GM21576 (cell line): ENCODE data around the gene SAXO2.
"Not testable (repeated sequence)": the region's sequence is repeated elsewhere in the genome, so short reads cannot be mapped to it uniquely, and the experiment has no call there.

Source experiments
- ATAC-seq: cut with Tn5 transposase; IDR thresholded peaks from one replicate; pipeline ENCODE4 v1.9.1; 2021; ENCODE audit warnings: mild to moderate bottlenecking, moderate library complexity; ENCODE audit not compliant: unreplicated experiment

Gene SAXO2, protein sequence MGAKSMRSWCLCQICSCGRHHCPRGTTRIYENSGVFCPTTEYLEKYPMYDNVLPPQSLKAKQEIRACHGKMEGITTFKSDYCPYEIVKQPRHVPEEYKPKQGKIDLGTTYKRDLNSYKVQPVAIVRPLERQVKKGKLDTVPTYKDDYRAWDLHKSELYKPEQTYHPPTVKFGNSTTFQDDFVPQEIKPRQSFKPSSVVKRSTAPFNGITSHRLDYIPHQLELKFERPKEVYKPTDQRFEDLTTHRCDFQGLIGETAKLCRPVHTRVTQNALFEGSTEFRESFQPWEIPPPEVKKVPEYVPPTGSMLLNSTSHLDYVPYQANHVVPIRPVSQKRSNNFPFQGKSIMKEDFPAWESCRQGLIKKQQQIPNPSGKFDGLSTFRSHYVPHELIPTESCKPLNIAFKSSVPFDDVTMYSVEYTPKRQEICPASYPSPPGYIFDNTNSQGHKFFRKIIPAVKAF

DNA sequence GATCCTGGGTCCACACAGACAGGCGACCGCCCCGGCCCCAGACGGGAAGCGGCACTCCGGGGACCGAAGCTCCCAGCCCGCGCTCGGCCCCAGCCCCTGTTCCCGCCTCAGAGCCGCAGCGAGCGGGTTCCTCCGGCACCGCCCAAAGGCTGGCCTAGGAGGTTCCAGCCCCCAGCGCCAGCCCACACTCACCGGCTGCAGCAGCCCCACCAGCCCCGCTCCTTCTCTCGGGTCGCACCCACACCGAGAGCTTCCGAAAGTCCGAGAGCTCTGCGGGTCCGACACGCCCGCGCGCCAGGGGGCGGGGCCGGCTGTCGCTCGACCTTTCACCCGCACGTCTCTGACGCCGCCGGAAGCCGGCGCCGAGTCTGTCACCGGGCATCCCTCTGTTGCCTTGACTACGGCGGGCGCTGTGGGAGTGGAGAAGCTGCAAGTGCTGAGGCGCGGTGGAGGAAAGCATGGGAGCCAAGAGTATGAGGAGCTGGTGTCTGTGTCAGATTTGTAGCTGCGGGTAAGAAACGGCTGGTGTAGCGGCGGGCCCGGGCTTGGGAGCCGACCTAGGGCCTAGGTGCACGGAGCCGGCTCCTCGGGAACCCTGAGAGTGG is at the start of gene SAXO2, which contains the start of gene EFL1:
Gene SAXO2, plus strand, starts transcription at position 397 of the 605 bp plus-strand sequence. Its CDS starts 62 bp downstream, at position 459.
Gene EFL1, minus strand, starts transcription at position 313 of the 605 bp plus-strand sequence. CDS start 956 bp downstream, outside the sequence.
- ATAC-seq: peak; percentile 94

DNA sequence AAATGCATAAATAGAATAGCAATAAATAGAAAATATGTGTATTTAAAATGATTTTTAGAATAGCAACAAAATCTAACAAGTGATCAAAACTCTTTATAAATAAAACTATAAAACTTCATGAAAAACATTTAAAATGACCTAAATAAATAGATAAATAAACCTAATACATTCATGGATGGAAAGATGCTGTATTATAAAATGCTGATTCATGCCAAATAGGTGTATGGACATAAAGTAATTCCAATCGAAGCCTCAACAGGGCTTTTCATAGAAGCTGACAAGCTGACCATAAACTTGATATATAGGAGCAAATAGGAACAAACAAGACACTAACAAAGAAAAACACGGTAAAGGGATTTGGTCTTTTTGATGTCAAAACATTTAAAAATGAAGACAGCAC is 46.5 kb upstream of the SAXO2 start:
- not testable (repeated sequence) for ATAC-seq

DNA sequence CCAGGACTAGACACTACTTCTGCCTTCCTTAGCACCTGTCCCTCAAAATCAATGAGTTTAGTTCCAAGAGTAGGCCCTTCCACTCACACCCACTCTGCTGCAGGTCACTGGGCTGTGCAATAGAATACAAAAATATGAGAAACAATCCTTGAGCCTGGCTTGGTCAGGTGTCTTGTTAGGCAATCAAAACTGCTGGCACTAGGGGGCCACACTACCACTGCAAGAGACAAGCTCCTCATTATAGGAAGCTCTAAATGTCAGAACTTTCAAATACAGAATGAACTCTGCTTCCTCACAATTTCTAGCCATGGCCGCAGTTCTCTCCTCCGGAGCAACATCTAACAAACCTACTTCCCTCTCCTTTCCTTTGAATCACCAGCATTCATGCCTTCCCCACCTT is 41.1 kb upstream of the SAXO2 start:
- not testable (repeated sequence) for ATAC-seq

DNA sequence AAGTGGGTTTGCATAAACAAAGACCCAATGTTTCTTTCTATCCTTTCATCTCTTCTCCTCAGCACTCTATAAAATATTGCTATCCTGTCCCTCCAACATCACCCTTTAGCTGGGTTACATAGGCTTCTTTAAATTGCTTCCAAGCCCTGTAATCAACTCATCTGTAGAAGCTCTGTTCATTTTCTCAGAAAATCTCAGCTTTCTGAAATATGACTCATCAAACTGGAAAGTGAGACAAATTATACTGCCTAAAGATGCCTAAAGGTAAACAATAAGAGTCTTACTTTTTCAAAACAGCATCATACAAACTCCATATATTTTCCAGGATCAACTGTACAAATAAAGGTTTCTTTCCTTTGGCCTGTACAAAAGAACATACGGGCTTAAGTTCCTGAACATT is 33.9 kb upstream of the SAXO2 start:
- ATAC-seq: no peak

DNA sequence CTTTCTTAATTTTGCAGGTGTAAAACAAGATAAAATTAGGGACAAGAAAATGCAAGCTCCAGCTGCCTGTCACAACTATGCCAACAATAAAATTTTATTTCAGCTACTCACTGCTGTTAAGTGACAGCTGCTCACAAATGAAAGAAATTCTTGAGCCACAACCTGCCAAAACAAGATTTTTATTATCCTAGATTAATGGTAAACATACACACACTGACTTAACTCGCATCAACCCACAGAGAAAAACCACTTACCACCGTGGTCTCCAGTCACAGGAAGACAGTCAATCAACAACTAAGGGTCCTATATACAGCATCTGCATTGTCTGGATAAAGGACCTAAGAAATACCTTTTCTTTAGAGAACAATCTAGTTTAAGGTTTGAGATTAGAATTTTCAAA is 31.4 kb upstream of the SAXO2 start:
- no peak for ATAC-seq

DNA sequence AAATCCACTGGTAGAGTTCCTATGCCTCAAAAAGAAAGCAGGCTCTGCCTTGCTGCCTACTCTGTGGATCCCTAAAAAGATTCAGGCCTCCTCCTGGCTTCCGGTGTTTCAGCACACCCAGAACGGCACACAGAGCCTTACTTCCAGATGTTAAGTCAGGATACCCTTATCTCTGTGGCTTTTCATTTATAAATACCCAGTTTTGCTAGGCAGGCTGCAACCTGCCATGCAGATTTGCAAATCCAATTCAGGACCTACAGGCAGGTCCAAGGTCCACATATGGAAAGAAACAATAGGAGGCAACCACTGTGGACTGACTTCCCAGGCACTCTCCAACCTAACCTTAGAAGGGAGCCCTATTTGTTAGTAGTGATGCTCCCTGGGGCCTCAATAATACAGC is 30.8 kb upstream of the SAXO2 start:
- ATAC-seq: no peak

DNA sequence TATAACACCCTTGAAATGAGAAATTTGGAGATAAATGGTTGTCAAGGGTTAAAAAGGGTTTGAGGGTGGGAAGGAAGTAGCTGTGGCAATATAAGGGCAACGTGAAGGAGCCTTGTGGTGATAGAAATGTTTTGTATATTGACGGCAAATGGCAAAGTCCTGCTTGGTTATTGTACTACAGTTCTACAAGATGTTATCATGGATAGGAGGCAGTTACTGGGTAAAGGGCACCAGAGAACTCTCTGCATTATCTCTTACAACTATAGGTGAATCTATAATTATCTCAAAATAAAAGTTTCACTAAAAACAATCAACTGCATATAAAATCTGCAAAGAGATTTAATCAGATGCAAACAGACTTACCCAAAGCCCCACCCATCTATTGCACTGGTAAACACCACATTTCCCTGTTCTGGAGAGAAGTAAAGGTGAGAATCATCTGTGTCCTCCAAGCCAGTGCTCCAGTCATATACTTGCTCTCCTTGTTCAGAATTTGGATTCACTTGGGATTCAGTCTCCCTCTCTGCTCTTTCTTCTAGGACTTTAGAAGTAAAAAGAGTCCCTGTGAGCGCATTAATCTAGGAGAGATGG is 24.6 kb upstream of the SAXO2 start:
- not testable (repeated sequence) for ATAC-seq

DNA sequence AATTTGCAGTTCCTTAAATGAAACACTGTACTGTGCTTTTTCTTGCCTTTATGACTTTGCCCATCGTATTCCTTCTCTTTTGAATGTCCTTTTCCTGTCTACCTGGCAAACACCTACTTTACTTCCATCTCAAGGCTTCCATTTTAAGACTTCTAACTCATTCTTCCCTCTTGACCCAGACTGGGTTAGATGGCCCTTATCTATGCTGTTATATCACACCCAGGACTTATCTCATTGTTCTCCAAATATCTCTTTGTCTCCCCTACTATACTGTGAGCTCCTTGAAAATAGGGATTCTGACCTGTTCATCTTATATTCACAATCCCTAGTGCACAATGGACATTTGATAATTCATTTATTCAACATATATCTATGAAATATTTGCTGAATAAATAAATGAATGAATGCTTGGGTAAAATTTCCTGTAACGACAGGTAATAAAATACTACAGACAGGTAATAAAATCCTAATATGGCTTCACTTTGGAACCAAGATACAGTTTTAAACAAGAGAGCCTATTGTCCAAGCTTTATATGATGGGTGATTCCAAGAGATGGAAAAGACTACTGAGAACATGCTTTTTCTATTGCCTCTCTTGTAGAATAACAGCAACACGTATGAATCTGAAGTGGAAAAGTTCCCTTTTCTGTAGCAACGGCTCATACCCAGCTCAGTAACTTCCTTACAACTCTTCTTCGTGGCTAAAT is 22.8 kb upstream of the SAXO2 start:
- ATAC-seq: no peak

DNA sequence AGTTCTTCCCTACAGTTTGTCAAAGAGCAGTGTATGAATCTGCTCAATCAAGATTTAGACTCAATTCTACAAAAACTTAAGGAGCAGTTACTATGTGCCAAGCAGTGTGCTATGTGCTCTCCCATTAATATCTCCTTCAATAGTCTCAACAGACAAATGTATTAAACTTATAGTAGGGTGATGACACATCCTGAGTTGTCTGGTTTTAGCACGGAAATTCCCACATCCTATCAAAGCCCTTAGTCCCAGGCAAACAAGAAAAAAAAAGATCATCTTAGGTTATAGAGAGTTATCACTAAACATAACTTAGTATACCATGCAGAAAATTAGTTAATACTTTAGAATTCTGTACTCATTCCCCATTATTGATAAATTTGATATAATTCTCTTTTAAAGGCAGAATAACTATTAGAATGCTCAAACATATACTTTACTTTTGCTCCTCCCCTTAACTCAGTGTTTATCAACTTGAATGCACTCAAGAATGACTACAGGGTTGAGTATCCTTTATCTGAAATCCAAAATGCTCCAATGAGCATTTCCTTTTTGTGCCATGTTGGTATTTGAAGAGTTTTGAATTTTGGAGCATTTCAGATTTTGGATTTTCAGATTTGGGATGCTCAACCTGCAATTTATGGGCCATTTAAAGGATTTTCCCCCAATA is 20.6 kb upstream of the SAXO2 start:
- not testable (repeated sequence) for ATAC-seq

DNA sequence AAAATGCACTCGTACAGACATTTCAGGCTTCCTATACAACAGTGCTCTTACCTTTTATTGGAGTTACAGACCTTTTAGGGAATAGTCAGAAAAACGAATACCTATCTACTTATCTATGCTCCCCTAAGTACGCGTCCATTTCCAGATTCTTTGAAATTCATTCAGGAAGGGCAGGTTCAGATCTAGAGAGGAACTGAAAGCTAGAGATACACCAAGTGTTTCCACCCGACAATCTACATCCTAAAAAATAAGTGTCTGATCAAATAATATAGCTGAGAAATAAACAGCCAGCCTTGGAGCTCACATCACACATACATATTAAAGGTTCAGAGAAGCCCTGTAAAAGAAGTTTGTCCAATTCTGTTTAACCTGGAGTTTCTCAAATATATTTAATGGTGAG is 19.0 kb upstream of the SAXO2 start:
- ATAC-seq: not testable (repeated sequence)

DNA sequence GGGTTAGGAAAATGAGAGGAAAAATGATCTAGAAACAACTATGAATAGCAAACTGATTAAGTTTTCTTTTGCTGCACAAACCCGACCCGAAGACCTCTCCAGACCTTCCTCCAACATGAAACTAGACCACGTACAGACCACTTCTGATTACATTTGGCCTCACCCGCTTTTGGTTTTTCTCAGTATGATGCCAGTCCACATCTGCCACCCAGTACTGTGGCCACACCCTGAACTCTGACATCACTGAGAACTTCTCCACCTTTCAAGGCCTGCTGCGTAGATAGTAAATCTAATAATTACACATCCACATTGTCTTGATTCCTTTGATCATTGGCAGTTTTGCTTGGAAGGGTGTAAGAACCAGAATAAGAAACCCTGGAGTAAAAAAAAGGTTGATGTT is 16.7 kb upstream of the SAXO2 start:
- not testable (repeated sequence) for ATAC-seq

DNA sequence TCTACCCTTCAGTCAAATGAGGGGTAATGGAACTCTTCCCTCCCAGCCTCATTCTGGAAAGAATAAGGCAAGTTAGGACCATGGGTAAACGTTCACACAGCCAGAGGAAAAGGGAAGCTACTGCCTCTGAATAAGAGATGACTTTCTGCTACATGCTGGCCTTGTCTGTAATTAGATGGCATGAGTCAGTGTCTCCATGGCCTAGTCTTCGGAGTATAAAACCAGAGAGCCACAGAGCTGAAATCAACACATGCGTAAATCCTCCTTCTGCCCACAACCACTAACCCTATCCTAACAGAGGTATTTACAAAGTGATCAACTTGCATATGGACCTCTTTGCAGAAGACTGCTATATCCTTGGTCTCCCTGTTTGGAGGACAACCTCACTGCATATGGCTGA is 14.4 kb upstream of the SAXO2 start:
- ATAC-seq: not testable (repeated sequence)

DNA sequence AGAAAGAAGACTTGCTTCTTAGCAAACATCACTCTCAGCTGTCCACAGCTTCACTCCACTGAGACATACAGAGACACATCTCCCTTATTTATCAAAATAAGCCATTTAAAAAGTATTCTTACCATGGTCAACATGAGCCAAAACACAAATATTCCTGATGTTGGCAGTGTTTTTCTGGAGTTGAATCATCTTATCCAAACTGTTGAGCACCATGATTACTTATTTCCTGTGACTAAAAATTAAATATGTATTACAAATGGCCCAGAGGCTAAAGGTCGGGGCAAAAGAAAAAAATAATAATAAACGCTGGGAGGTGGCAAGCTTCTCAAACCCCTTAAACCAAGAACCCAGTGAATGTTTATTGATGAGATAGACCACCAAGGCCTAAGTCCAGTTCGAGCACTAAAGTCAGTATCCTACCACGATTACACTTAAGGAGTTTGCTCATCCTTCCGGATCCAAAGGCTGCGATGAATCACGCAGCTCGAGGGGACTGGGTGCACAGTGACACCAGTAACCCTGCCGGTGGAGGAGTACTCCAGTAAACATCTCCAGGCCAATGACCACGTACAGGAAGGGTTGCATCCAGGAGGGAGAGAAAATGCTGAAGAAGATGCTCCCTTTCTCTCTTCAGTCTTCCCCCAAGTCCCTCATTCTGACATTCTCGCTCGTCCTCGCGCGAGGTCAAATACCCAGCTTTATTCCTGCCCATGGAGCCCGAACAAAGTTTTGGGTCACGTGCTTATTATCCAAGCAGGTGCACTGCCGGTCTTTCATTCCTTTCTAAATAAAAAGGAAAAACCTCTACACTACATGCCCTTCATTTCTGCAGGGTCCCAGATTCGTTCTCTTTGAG is 824 bp upstream of the SAXO2 start:
- ATAC-seq: peak; percentile 25

DNA sequence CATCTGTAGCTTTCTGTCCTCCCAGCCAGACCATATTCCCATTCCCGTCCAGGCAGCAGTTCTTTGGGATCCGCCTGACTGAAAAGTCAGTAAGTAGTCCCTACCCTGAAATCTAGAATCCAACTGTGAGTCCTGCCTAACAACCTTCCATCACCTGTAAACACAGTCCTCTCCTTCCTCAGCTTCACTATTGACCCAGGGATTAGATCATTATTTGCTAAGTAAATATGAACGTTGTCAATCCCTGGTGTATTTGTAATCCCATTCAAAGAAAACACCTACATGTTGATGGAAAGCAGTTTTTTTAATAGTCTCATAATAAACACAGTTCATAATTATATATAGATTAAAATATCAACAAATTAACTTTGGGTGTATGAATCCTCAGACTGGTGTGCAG is 732 bp downstream of the SAXO2 start:
- no peak for ATAC-seq

DNA sequence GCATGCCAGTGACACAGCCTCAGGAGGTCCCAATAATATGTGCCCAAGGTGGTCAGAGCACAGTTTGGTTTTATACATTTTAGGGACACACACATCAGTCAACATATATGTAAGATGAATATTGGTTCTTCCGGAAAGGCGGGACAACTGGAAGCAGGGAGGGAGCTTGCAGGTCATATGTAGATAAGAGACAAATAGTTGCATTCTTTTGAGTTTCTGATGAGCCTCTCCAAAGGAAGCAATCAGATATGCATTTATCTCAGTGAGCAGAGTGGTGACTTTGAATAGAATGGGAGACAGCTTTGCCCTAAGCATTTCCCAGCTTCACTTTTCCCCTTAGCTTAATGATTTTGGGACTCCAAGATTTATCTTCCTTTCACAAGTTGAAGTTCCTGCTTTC is 4.5 kb downstream of the SAXO2 start:
- not testable (repeated sequence) for ATAC-seq

DNA sequence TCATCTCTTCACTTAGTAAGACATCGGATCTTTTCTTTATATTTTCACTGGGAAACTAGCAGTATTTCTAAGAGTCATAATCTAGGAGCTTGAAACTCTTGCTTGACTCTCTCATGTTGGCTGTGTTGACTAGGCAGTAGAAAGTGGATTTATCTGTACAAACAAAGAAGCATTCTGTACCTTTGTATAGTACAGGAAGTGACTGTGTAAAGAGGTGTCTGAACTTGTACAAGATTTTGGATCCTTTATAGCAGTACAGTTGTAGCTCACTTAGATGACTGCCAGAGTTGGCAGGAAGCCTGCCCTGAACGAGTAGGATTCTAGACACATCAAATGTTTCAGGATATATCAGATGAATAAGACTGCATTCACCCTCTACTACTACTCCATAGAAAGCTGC is 5.8 kb downstream of the SAXO2 start:
- ATAC-seq: not testable (repeated sequence)

DNA sequence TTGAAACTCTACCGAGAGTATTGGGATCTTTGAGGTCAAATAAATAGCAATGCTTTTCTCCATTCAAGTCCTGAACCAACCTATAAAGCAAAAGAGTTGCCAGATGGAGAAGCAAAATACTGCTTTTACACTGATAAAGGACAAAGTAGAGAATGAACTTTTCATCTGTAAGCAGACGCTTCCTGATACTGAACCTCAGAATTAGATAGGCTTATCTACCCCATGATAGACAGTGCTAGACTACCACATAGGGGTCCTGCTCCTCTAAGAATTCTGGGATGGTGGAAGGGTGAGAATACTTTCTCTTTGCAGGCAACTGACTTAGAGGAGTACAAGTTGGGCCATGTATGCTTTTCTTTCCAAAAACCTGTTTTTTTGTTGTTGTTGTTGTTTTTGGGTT is 9.5 kb downstream of the SAXO2 start:
- no peak for ATAC-seq

DNA sequence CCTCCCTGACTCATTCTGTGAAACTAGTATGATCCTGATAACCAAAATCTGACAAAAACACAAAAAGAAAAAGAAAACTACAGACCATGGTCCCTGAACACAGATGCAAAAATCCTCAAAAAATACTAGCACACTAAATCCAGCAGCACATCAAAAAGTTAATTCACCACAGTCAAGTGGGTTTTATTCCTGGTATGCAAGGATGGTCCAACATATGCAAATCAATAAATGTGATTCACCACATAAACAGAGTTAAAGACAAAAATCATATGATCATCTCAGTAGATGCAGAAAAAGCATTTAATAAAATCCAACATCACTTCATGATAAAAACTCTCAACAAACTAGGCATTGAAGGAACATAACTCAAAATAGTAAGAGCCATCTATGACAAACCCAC is 12.8 kb downstream of the SAXO2 start:
- no peak for ATAC-seq

DNA sequence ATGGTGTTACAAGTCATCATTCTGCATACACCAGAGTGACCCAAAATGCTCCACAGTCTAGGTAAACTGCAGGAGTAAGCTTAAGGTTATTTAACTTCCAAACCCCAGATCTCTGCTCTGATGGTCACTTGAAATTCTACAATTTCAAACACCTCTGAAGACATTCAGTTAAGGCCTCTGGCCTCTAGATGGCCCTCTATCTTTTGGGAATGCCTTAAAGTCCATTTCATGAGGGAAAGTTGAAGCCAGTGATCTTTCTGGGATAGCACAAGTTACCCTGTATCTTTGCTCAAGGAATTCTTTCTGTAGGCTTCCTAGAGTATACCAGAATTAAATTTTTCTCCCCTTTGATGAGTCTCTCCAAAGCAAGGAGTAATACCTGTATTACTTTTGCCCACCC is 18.7 kb downstream of the SAXO2 start:
- ATAC-seq: not testable (repeated sequence)

DNA sequence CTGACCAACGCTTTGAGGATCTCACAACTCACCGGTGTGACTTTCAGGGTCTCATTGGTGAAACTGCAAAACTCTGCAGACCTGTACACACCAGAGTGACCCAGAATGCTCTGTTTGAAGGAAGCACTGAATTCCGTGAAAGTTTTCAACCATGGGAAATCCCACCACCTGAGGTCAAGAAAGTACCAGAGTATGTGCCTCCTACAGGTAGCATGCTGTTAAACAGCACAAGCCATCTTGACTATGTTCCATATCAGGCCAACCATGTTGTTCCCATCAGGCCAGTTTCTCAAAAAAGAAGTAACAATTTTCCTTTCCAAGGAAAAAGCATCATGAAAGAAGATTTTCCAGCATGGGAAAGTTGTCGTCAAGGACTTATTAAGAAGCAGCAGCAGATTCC is 19.8 kb downstream of the SAXO2 start:
- not testable (repeated sequence) for ATAC-seq
